GM10266 (cell line): Measurements from ENCODE around the gene ANKS1A.
"Not testable (repeated sequence)": the region's sequence is repeated elsewhere in the genome, so short reads cannot be mapped to it uniquely, and the experiment has no call there.

Experiments used
- DNase-seq: peaks from one replicate; pipeline ENCODE4 v3.0.0; 2012; ENCODE audit errors: extremely low spot score
- CTCF ChIP-seq: IDR thresholded peaks from 2 replicates; pipeline ENCODE4 v1.5.1; 2012; ENCODE audit warnings: mild to moderate bottlenecking, low read depth; ENCODE audit not compliant: control insufficient read depth, insufficient read depth; ENCODE audit errors: missing control alignments

The ANKS1A gene

GRCh38 chr6:35093118-35093445, 204.0 kb downstream of the ANKS1A start:
- TF ChIP-seq CTCF, result no peak
- no peak for DNase-seq

- no peak for TF ChIP-seq CTCF
- DNase-seq, result no peak
Observed at GRCh38 chr6:35093783-35094182, 204.7 kb downstream of the ANKS1A start.

- no peak for DNase-seq
- no peak for TF ChIP-seq CTCF
Observed at GRCh38 chr6:35094183-35094582, 205.1 kb downstream of the ANKS1A start.

GRCh38 chr6:35096129-35096862, 207.2 kb downstream of the ANKS1A start:
- TF ChIP-seq CTCF, result no peak
- no peak for DNase-seq

- TF ChIP-seq CTCF, result no peak
- no peak for DNase-seq
Observed at GRCh38 chr6:35099116-35099515, 210.1 kb downstream of the ANKS1A start.

GRCh38 chr6:35105078-35105477, 216.0 kb downstream of the ANKS1A start:
- no peak for DNase-seq
- TF ChIP-seq CTCF, result no peak

GRCh38 chr6:35106061-35106460, 217.0 kb downstream of the ANKS1A start:
- not testable (repeated sequence) for DNase-seq

- not testable (repeated sequence) for DNase-seq
Observed at GRCh38 chr6:35107208-35107607, 218.2 kb downstream of the ANKS1A start.

- not testable (repeated sequence) for DNase-seq
Observed at GRCh38 chr6:35107761-35108160, 218.7 kb downstream of the ANKS1A start.
